ENCODE measurements around the gene STPG4. TPM values are rescaled to one million over a fixed set of nuclear protein-coding genes. Genes with fewer than 3 reads are reported as not detected.
"Not testable (repeated sequence)": the region's sequence is repeated elsewhere in the genome, so short reads cannot be mapped to it uniquely, and the experiment has no call there.

Gene STPG4
- total RNA-seq, 4 donors from 2014 or later, result 0.30 to 2.6 (median 1.4) TPM; not detected in 1

- H3K27ac ChIP-seq, result no peak overlapping the region
- peaks cover 0 to 25% (median 0%) of the 10 kb centered on the region in 4 donors for H3K9me3 ChIP-seq
- no peak overlapping the region for H3K4me3 ChIP-seq
- H3K36me3 ChIP-seq, result peaks cover 0 to 23% (median 0%) of the 10 kb centered on the region in 3 donors
- WGBS, 2 donors, result 93 to 96% methylated on average over 4 of the region's 4 CpGs
- TF ChIP-seq EP300 (IDR thresholded peaks at IDR 0.05) (no peak), POLR2A (IDR thresholded peaks at IDR 0.05) (no peak), CTCF (IDR thresholded peaks at IDR 0.05) (no peak)
- H3K27me3 ChIP-seq, result no peaks in the 10 kb centered on the region
- no peak for DNase-seq (ENCODE audit: low spot score in 2 of 2)
- H3K4me1 ChIP-seq, result no peaks in the 10 kb centered on the region
These were observed 22.1 kb downstream of the STPG4 start for GRCh38 chr2:47133046-47133445.

- no peak overlapping the region for H3K27ac ChIP-seq
- TF ChIP-seq POLR2A (IDR thresholded peaks at IDR 0.05) (no peak), CTCF (IDR thresholded peaks at IDR 0.05) (no peak), EP300 (IDR thresholded peaks at IDR 0.05) (no peak)
- 67 to 74% methylated on average over 8 of the region's 8 CpGs for WGBS, 2 donors
- no peak for DNase-seq (ENCODE audit: low spot score in 2 of 2)
- H3K4me3 ChIP-seq, result no peak overlapping the region
- peaks cover 0 to 22% (median 0%) of the 10 kb centered on the region in 3 donors for H3K36me3 ChIP-seq
- H3K27me3 ChIP-seq, result no peaks in the 10 kb centered on the region
- no peaks in the 10 kb centered on the region for H3K4me1 ChIP-seq
- peaks cover 0 to 14% (median 1%) of the 10 kb centered on the region in 4 donors for H3K9me3 ChIP-seq
These were observed 25.9 kb downstream of the STPG4 start for GRCh38 chr2:47129191-47129706.

- no peak overlapping the region for H3K4me3 ChIP-seq
- WGBS, 2 donors, result 96 to 100% methylated on average over 2 of the region's 2 CpGs
- no peak for DNase-seq (ENCODE audit: low spot score in 2 of 2)
- no peaks in the 10 kb centered on the region for H3K27me3 ChIP-seq
- TF ChIP-seq POLR2A (IDR thresholded peaks at IDR 0.05) (no peak), EP300 (IDR thresholded peaks at IDR 0.05) (no peak), CTCF (IDR thresholded peaks at IDR 0.05) (no peak)
- H3K36me3 ChIP-seq, result peaks cover 0 to 22% (median 0%) of the 10 kb centered on the region in 3 donors
- H3K4me1 ChIP-seq, result no peaks in the 10 kb centered on the region
- H3K27ac ChIP-seq, result no peak overlapping the region
- peaks cover 0 to 12% (median 1%) of the 10 kb centered on the region in 4 donors for H3K9me3 ChIP-seq
These were observed 26.4 kb downstream of the STPG4 start for GRCh38 chr2:47128705-47129104.

- Histone ChIP-seq H3K27me3 (no peaks in the 10 kb centered on the region), H3K9me3 (peaks cover 0 to 12% (median 1%) of the 10 kb centered on the region in 4 donors), H3K4me1 (no peaks in the 10 kb centered on the region), H3K27ac (no peak overlapping the region), H3K36me3 (peaks cover 0 to 22% (median 0%) of the 10 kb centered on the region in 3 donors), H3K4me3 (no peak overlapping the region)
- WGBS, 2 donors, result 79 to 86% methylated on average over 7 of the region's 7 CpGs
- DNase-seq (ENCODE audit: low spot score in 2 of 2), result no peak
- no peak for TF ChIP-seq CTCF (IDR thresholded peaks at IDR 0.05)
- no peak for TF ChIP-seq EP300 (IDR thresholded peaks at IDR 0.05)
These were observed 27.1 kb downstream of the STPG4 start for GRCh38 chr2:47127862-47128543.

- 92 to 93% methylated on average over 3 of the region's 3 CpGs for WGBS, 2 donors
- H3K27me3 ChIP-seq, result no peaks in the 10 kb centered on the region
- DNase-seq (ENCODE audit: low spot score in 2 of 2), result no peak
- no peak overlapping the region for H3K27ac ChIP-seq
- H3K4me1 ChIP-seq, result no peaks in the 10 kb centered on the region
- no peak overlapping the region for H3K4me3 ChIP-seq
- peaks cover 0 to 22% (median 0%) of the 10 kb centered on the region in 3 donors for H3K36me3 ChIP-seq
- no peak for TF ChIP-seq POLR2A (IDR thresholded peaks at IDR 0.05)
- TF ChIP-seq EP300 (IDR thresholded peaks at IDR 0.05), result no peak
- no peak for TF ChIP-seq CTCF (IDR thresholded peaks at IDR 0.05)
- peaks cover 0 to 12% (median 1%) of the 10 kb centered on the region in 4 donors for H3K9me3 ChIP-seq
These were observed 28.3 kb downstream of the STPG4 start for GRCh38 chr2:47126783-47127182.

- Histone ChIP-seq H3K36me3 (peaks cover 0 to 20% (median 0%) of the 10 kb centered on the region in 3 donors), H3K9me3 (peaks cover 0 to 12% (median 1%) of the 10 kb centered on the region in 4 donors)
- WGBS, 2 donors, result 91 to 93% methylated on average over 4 of the region's 4 CpGs
- DNase-seq (ENCODE audit: low spot score in 2 of 2); H3K4me1 ChIP-seq; H3K4me3 ChIP-seq; H3K27ac ChIP-seq; H3K27me3 ChIP-seq: not testable (repeated sequence)
These were observed 30.4 kb downstream of the STPG4 start for GRCh38 chr2:47124740-47125139.

- H3K4me3 ChIP-seq; H3K9me3 ChIP-seq; H3K4me1 ChIP-seq; DNase-seq (ENCODE audit: low spot score in 2 of 2); H3K27me3 ChIP-seq; H3K36me3 ChIP-seq; H3K27ac ChIP-seq: not testable (repeated sequence)
- WGBS, 2 donors, result 83 to 88% methylated on average over 5 of the region's 5 CpGs
These were observed 34.7 kb downstream of the STPG4 start for GRCh38 chr2:47120424-47120823.

Measured in tibial nerve (tissue), 4 donors.